K562 (cell line): ENCODE data around the gene RDH13. TPM values are rescaled to one million over a fixed set of nuclear protein-coding genes. Genes with fewer than 3 reads are reported as not detected.
A peak's percentile ranks its signal among the peaks of the same experiment; 100 is the strongest.

Experiments
- ATAC-seq: fragments of 200-7000 bp; cut with Tn5 transposase; 3 replicates; pipeline ENCODE4 v1.9.1; 2020; ENCODE audit warnings: moderate library complexity
- BruUV-seq: library from RNA; stranded (reverse); fragments of 400-500 nt; replicated peaks from 2 replicates; lab custom pipeline; 2021; lab: Mats Ljungman, UMichigan
- CTCF ChIA-PET: fragments of 300-600 bp; formaldehyde crosslinking; extraction: SDS; loops from one replicate; lab custom pipeline; 2021; ENCODE audit warnings: low intra/inter-chr PET ratio; lab: Yijun Ruan, JAX
- POLR2A ChIA-PET: fragments of 300-600, 350-650 bp; sonication (Branson Sonifier 250); formaldehyde crosslinking; extraction: SDS; loops from one replicate; lab custom pipeline; 2021; ENCODE audit warnings: antibody characterized with exemption, inconsistent platforms; lab: Yijun Ruan, JAX
- DNase-seq, 4 experiments: peaks; one replicate each; pipeline versions ENCODE4 v3.0.0 to v3.0.0-alpha.2; 2011 to 2018; ENCODE audit warnings: low spot score in 3 of 4, mixed read lengths in 3 of 4; ENCODE audit errors: extremely low read depth in 1 of 4
- FAIRE-seq: peaks from 2 replicates; lab custom pipeline; 2011; peaks lifted over from hg19 to GRCh38; lab: Jason Lieb, UNC
- H2AFZ ChIP-seq: 2 replicates; pipeline ENCODE4 v1.6.0; 2011; ENCODE audit warnings: low read depth, low read length, control low read depth, inconsistent platforms
- H3K27ac ChIP-seq: fragments of 200-600 bp; 3 replicates; pipeline ENCODE4 v1.8.0; 2011; ENCODE audit warnings: low read depth, mild to moderate bottlenecking, control low read depth, inconsistent platforms, low read length, moderate library complexity, mixed read lengths; ENCODE audit errors: extremely low read depth
- H3K27me3 ChIP-seq, 2 experiments: fragments of 300-600 bp in 1 of 2; 2 replicates in 1 of 2; 3 replicates in 1 of 2; pipeline versions ENCODE4 v1.6.0 to v1.8.0; 2011; ENCODE audit warnings: inconsistent platforms in 2 of 2, low read length in 2 of 2, mild to moderate bottlenecking in 1 of 2, mixed read lengths in 1 of 2, moderate library complexity in 1 of 2; ENCODE audit not compliant: control insufficient read depth in 2 of 2, insufficient read depth in 2 of 2
- H3K36me3 ChIP-seq: fragments of 300-600 bp; 3 replicates; pipeline ENCODE4 v1.8.0; 2011; ENCODE audit warnings: mild to moderate bottlenecking, low read length, inconsistent platforms; ENCODE audit not compliant: control insufficient read depth, insufficient read depth
- H3K4me1 ChIP-seq, 2 experiments: fragments of 200-600 bp in 1 of 2; replicated peaks in 1 of 2; 2 replicates in 1 of 2; 3 replicates in 1 of 2; pipeline versions ENCODE4 v1.5.1 to v1.8.0; 2011; ENCODE audit warnings: inconsistent platforms in 2 of 2, low read length in 2 of 2, mild to moderate bottlenecking in 1 of 2, mixed read lengths in 1 of 2, moderate library complexity in 1 of 2; ENCODE audit not compliant: control insufficient read depth in 2 of 2, insufficient read depth in 2 of 2
- H3K4me2 ChIP-seq: 2 replicates; pipeline ENCODE4 v1.6.1; 2011; ENCODE audit warnings: low read length, control low read depth, inconsistent platforms, mixed read lengths; ENCODE audit not compliant: insufficient read depth
- H3K4me3 ChIP-seq: fragments of 200-600 bp; sonication (generic), shearing (Covaris generic); 2 replicates; pipeline ENCODE4 v1.5.1; 2016; ENCODE audit warnings: control low read depth, inconsistent platforms
- H3K79me2 ChIP-seq: fragments of 200-600 bp; 3 replicates; pipeline ENCODE4 v1.8.0; 2011; ENCODE audit warnings: low read length, inconsistent platforms; ENCODE audit not compliant: control insufficient read depth, insufficient read depth
- H3K9ac ChIP-seq, 2 experiments: 2 replicates each; pipeline versions ENCODE4 v1.6.0 to v1.6.1; 2011; ENCODE audit warnings: low read depth in 2 of 2, low read length in 2 of 2, control low read depth in 1 of 2, inconsistent platforms in 1 of 2, mild to moderate bottlenecking in 1 of 2, mixed read lengths in 1 of 2; ENCODE audit not compliant: insufficient read depth in 1 of 2
- H3K9me1 ChIP-seq: one replicate; pipeline ENCODE4 v1.6.0; 2011; ENCODE audit warnings: inconsistent platforms, mild to moderate bottlenecking, low read length, moderate library complexity; ENCODE audit not compliant: control insufficient read depth, insufficient read depth
- H3K9me3 ChIP-seq: replicated peaks from 2 replicates; pipeline ENCODE4 v1.5.1; 2011; ENCODE audit warnings: low read depth, low read length, inconsistent platforms; ENCODE audit not compliant: control insufficient read depth, insufficient read depth
- H4K20me1 ChIP-seq: replicated peaks from 2 replicates; pipeline ENCODE4 v1.6.1; 2011; ENCODE audit warnings: low read length, inconsistent platforms, mixed read lengths; ENCODE audit not compliant: control insufficient read depth, insufficient read depth
- CAMTA2 ChIP-seq: fragments of 250-450 bp; sonication (Bioruptor Pico); conservative IDR thresholded peaks from 2 replicates; pipeline ENCODE4 v1.5.1; 2022
- FOXM1 ChIP-seq, 2 experiments: fragments of 450-650 bp in 1 of 2; sonication (generic) in 1 of 2; formaldehyde crosslinking in 1 of 2; IDR thresholded peaks; 2 replicates each; pipeline versions ENCODE4 v1.6.1 to v1.9.0; 2017 to 2022; ENCODE audit warnings: low read depth in 2 of 2, mild to moderate bottlenecking in 2 of 2, missing genetic modification reagents in 1 of 2, moderate library complexity in 1 of 2
- FUS ChIP-seq: fragments of 200-400 bp; formaldehyde crosslinking; optimal IDR thresholded peaks from 2 replicates; pipeline ENCODE3; 2017; ENCODE audit warnings: low read depth, low read length
- HNRNPH1 ChIP-seq: fragments of 200-400 bp; formaldehyde crosslinking; optimal IDR thresholded peaks from 2 replicates; pipeline ENCODE3; 2017; ENCODE audit warnings: low read depth, mild to moderate bottlenecking, low read length, moderate library complexity
- HNRNPL ChIP-seq: fragments of 200-400 bp; formaldehyde crosslinking; IDR thresholded peaks from 2 replicates; pipeline ENCODE4 v1.6.1; 2017; ENCODE audit warnings: low read depth, mild to moderate bottlenecking, low read length
- SRSF9 ChIP-seq: fragments of 200-400 bp; formaldehyde crosslinking; IDR thresholded peaks from 2 replicates; pipeline ENCODE4 v1.6.1; 2017; ENCODE audit warnings: low read depth, low read length, borderline replicate concordance
- TAF15 ChIP-seq: fragments of 200-400 bp; formaldehyde crosslinking; IDR thresholded peaks from 2 replicates; pipeline ENCODE4 v1.6.1; 2017; ENCODE audit warnings: mild to moderate bottlenecking, low read depth, low read length, moderate library complexity
- TFE3 ChIP-seq: fragments of 450-650 bp; formaldehyde crosslinking; IDR thresholded peaks from 2 replicates; pipeline ENCODE4 v1.4.0; 2020; ENCODE audit warnings: mild to moderate bottlenecking, mixed read lengths
- ZNF12 ChIP-seq: sonication (generic); formaldehyde crosslinking; IDR thresholded peaks from 2 replicates; pipeline ENCODE4 v1.4.0; 2020; ENCODE audit warnings: mild to moderate bottlenecking, missing genetic modification reagents
- ZNF133 ChIP-seq: fragments of 250-450 bp; sonication (Bioruptor Pico); IDR thresholded peaks from 2 replicates; pipeline ENCODE4 v1.4.0; 2020; ENCODE audit warnings: mild to moderate bottlenecking
- ZNF146 ChIP-seq: IDR thresholded peaks from one replicate; pipeline ENCODE4 v1.6.1; 2018; ENCODE audit warnings: missing compliant biosample characterization; ENCODE audit not compliant: unreplicated experiment
- ZSCAN29 ChIP-seq: fragments of 450-650 bp; IDR thresholded peaks from 2 replicates; pipeline ENCODE4 v1.6.1; 2017
- WGBS: fragments of 100-300 bp; shearing (Covaris generic); methylation state at CpG from one replicate; pipeline ENCODE4 v1.1.6; 2016; ENCODE audit warnings: low coverage, mixed read lengths; ENCODE audit not compliant: insufficient coverage; ENCODE audit errors: missing lambda C conversion rate; 5-methylcytosine and 5-hydroxymethylcytosine counted together
- in situ Hi-C: fragments of 300-500 bp; cut with MboI; formaldehyde crosslinking; loops from 4 replicates; pipeline ENCODE4 v1.15.0; 2018; ENCODE audit warnings: inconsistent platforms, mixed read lengths
- intact Hi-C: fragments of 100-400 bp; cut with micrococcal nuclease; formaldehyde crosslinking; loops from 2 replicates; pipeline ENCODE4 v1.14.2; 2022
- polyA plus RNA-seq, 8 experiments: library from polyadenylated mRNA; depleted of rRNA in 4 of 8; stranded (reverse) in 5 of 8; unstranded in 3 of 8; fragments of >200 nt; fragmentation: Nextera tagmentation in 2 of 8; fragmentation: Illumina TruSeq in 1 of 8; extraction: Ambion mirVana in 2 of 8; extraction: Trizol in 1 of 8; gene quantifications; 2 replicates each; pipeline versions ENCODE4 v1.2.1 to v1.2.3, GENCODE V29; 2011 to 2014; ENCODE audit warnings: inconsistent platforms in 1 of 8, missing spikeins in 1 of 8
- total RNA-seq, 7 experiments: library from RNA; depleted of rRNA in 6 of 7; stranded (reverse); fragments of >200 nt in 6 of 7; fragmentation: Illumina TruSeq in 2 of 7; extraction: Trizol in 2 of 7; gene quantifications; 2 replicates each; pipeline versions ENCODE4 v1.2.1 to v1.2.3, GENCODE V29; 2011 to 2021; ENCODE audit warnings: low replicate concordance in 1 of 7
- TF ChIP-seq, protein P1 (sequence below): sonication (generic); formaldehyde crosslinking; IDR thresholded peaks from 2 replicates; pipeline ENCODE4 v1.8.0; 2022; ENCODE audit warnings: missing genetic modification reagents, mild to moderate bottlenecking, borderline replicate concordance
- TF ChIP-seq, protein P2 (sequence below): sonication (generic); formaldehyde crosslinking; IDR thresholded peaks from 2 replicates; pipeline ENCODE4 v1.8.0; 2023; ENCODE audit warnings: missing genetic modification reagents, mild to moderate bottlenecking, borderline replicate concordance

The RDH13 gene
- total and polyA plus RNA-seq, 9 of the 15 experiments (the other 6 are each of a cell fraction or from before 2014, with no cell fraction given): 7.5 to 70.3 (median 39.5) TPM

DNA sequence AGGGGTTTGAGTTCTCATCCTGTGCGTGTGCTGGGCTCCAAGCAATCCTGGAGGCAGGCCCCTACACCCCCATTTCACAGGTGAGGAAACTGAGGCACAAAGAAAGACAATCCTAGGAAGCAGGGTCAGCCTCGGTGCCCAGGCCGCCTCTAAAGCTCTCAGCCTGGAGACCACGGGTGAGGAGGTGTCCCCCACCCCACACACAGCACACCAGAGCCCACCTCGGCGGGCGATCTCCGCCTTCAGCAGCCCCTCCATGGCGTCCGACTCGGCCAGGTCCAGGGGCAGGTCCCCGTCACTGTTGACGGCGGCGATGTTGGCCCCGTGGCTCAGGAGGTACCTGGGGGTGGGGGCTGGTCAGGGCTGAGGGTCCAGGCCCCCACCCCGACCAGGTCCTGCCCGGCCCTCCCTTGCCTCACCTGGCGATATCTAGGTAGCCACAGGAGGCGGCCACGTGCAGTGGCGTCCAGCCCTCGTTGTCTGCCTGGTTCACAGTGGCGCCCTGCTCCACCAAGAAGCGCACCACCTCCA, 49.4 kb upstream of the RDH13 start:
- Histone ChIP-seq H3K4me2 (no peak overlapping the region), H3K9ac (peak overlapping the region in 1 of 2 experiments; percentile 81; a peak in 1 of 4 replicates), H3K27me3 (no peaks in the 10 kb centered on the region), H3K36me3 (peaks cover 59% of the 10 kb centered on the region; the same call in 2 of the 3 replicates), H3K9me1 (peaks cover 4% of the 10 kb centered on the region), H4K20me1 (peaks cover 33% of the 10 kb centered on the region), H3K4me3 (no peak overlapping the region), H2AFZ (no peak overlapping the region), H3K9me3 (no peaks in the 10 kb centered on the region), H3K79me2 (peaks cover 67% of the 10 kb centered on the region), H3K27ac (peak overlapping the region; percentile 29; the same call in 2 of the 3 replicates), H3K4me1 (peaks cover 32 to 62% of the 10 kb centered on the region in 2 experiments)
- POLR2A ChIA-PET: no interaction called here
- CTCF ChIA-PET: no interaction called here
- no TSS peak for BruUV-seq
- intact Hi-C loops (no loop called here), in situ Hi-C loops (no loop called here)
- ATAC-seq: no peak
- FAIRE-seq: no peak
- 94% methylated on average over 16 of the region's 25 CpGs for WGBS
- DNase-seq: peak in 1 of 4 experiments; percentile 14
- TF ChIP-seq FOXM1 (IDR thresholded peaks at IDR 0.05; ENCODE audit: low read depth): no peak
- no peak for TF ChIP-seq FOXM1 (CRISPR knock-in tag; IDR thresholded peaks at IDR 0.05; ENCODE audit: low read depth)
- TF ChIP-seq, protein P1, sequence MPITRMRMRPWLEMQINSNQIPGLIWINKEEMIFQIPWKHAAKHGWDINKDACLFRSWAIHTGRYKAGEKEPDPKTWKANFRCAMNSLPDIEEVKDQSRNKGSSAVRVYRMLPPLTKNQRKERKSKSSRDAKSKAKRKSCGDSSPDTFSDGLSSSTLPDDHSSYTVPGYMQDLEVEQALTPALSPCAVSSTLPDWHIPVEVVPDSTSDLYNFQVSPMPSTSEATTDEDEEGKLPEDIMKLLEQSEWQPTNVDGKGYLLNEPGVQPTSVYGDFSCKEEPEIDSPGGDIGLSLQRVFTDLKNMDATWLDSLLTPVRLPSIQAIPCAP (CRISPR knock-in tag): no peak
- TF ChIP-seq ZNF133 (CRISPR knock-in tag): no peak
- TF ChIP-seq SRSF9: no peak
- no peak for TF ChIP-seq HNRNPL
- no peak for TF ChIP-seq HNRNPH1
- TF ChIP-seq ZNF146 (CRISPR knock-in tag): no peak
- no peak for TF ChIP-seq CAMTA2 (CRISPR knock-in tag)
- TF ChIP-seq ZSCAN29: no peak
- TF ChIP-seq, protein P2, sequence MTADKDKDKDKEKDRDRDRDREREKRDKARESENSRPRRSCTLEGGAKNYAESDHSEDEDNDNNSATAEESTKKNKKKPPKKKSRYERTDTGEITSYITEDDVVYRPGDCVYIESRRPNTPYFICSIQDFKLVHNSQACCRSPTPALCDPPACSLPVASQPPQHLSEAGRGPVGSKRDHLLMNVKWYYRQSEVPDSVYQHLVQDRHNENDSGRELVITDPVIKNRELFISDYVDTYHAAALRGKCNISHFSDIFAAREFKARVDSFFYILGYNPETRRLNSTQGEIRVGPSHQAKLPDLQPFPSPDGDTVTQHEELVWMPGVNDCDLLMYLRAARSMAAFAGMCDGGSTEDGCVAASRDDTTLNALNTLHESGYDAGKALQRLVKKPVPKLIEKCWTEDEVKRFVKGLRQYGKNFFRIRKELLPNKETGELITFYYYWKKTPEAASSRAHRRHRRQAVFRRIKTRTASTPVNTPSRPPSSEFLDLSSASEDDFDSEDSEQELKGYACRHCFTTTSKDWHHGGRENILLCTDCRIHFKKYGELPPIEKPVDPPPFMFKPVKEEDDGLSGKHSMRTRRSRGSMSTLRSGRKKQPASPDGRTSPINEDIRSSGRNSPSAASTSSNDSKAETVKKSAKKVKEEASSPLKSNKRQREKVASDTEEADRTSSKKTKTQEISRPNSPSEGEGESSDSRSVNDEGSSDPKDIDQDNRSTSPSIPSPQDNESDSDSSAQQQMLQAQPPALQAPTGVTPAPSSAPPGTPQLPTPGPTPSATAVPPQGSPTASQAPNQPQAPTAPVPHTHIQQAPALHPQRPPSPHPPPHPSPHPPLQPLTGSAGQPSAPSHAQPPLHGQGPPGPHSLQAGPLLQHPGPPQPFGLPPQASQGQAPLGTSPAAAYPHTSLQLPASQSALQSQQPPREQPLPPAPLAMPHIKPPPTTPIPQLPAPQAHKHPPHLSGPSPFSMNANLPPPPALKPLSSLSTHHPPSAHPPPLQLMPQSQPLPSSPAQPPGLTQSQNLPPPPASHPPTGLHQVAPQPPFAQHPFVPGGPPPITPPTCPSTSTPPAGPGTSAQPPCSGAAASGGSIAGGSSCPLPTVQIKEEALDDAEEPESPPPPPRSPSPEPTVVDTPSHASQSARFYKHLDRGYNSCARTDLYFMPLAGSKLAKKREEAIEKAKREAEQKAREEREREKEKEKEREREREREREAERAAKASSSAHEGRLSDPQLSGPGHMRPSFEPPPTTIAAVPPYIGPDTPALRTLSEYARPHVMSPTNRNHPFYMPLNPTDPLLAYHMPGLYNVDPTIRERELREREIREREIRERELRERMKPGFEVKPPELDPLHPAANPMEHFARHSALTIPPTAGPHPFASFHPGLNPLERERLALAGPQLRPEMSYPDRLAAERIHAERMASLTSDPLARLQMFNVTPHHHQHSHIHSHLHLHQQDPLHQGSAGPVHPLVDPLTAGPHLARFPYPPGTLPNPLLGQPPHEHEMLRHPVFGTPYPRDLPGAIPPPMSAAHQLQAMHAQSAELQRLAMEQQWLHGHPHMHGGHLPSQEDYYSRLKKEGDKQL (CRISPR knock-in tag): no peak
- TF ChIP-seq TAF15: no peak
- TF ChIP-seq TFE3 (CRISPR knock-in tag): no peak
- no peak for TF ChIP-seq FUS
- no peak for TF ChIP-seq ZNF12 (CRISPR knock-in tag)
